ENCODE results near the gene LCE3C.

DNA sequence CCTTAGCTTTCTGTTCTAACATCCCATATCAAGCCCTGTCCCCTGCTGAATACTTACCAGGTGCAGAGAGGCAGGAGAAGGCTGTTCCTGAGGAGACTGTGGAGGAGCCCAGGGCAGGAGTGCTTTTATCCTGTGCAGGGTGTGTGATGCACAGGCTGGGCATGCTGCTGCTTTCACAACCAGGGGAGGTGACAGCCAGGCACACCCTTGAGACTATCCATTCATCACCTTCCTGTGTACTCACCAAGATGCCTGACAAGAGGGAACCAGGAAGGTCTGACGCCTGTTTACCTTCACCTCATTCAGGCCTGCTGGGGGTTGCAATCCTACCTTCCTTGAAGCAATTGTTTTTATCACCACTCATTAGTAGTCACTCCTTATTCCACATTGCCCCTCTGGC, 33.4 kb upstream of the LCE3C start, which contains the start of gene LCE3E:
- TF ChIP-seq, protein P1, sequence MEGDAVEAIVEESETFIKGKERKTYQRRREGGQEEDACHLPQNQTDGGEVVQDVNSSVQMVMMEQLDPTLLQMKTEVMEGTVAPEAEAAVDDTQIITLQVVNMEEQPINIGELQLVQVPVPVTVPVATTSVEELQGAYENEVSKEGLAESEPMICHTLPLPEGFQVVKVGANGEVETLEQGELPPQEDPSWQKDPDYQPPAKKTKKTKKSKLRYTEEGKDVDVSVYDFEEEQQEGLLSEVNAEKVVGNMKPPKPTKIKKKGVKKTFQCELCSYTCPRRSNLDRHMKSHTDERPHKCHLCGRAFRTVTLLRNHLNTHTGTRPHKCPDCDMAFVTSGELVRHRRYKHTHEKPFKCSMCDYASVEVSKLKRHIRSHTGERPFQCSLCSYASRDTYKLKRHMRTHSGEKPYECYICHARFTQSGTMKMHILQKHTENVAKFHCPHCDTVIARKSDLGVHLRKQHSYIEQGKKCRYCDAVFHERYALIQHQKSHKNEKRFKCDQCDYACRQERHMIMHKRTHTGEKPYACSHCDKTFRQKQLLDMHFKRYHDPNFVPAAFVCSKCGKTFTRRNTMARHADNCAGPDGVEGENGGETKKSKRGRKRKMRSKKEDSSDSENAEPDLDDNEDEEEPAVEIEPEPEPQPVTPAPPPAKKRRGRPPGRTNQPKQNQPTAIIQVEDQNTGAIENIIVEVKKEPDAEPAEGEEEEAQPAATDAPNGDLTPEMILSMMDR (conservative IDR thresholded peaks at IDR 0.05) = no peak
- TF ChIP-seq ZFX (IDR thresholded peaks at IDR 0.05) = no peak
